ENCODE data around the gene GJB6.

GJB6 gene

DNA sequence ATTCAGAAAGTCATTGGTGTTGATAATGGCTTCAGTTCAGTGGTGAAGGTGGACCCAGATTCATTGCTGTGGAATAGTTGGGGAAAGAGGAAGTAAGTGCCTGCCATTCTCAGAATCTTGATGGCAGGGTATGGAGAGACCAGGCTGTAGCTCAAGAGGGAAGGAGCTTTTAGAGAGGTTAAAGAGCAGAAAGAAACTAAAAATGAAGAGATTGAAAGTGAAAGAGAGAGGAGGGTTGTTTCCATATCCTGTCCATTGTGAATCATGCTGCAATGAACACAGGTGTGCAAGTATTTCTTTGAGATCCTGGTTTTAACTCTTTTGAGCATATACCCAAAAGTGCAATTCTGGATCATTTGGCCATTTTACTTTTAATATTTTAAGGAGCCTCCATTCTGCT lies 12.5 kb downstream of the GJB6 start:
- TF ChIP-seq, protein P1, sequence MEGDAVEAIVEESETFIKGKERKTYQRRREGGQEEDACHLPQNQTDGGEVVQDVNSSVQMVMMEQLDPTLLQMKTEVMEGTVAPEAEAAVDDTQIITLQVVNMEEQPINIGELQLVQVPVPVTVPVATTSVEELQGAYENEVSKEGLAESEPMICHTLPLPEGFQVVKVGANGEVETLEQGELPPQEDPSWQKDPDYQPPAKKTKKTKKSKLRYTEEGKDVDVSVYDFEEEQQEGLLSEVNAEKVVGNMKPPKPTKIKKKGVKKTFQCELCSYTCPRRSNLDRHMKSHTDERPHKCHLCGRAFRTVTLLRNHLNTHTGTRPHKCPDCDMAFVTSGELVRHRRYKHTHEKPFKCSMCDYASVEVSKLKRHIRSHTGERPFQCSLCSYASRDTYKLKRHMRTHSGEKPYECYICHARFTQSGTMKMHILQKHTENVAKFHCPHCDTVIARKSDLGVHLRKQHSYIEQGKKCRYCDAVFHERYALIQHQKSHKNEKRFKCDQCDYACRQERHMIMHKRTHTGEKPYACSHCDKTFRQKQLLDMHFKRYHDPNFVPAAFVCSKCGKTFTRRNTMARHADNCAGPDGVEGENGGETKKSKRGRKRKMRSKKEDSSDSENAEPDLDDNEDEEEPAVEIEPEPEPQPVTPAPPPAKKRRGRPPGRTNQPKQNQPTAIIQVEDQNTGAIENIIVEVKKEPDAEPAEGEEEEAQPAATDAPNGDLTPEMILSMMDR (IDR thresholded peaks at IDR 0.05; ENCODE audit: low read depth, low read length): no peak
- Histone ChIP-seq H3K4me3 (ENCODE audit: low read depth, low read length) (no peak overlapping the region), H3K36me3 (no peaks in the 10 kb centered on the region), H3K27me3 (peaks cover 71% of the 10 kb centered on the region), H3K4me1 (no peaks in the 10 kb centered on the region), H3K9me3 (no peaks in the 10 kb centered on the region)
- DNase-seq: no peak

DNA sequence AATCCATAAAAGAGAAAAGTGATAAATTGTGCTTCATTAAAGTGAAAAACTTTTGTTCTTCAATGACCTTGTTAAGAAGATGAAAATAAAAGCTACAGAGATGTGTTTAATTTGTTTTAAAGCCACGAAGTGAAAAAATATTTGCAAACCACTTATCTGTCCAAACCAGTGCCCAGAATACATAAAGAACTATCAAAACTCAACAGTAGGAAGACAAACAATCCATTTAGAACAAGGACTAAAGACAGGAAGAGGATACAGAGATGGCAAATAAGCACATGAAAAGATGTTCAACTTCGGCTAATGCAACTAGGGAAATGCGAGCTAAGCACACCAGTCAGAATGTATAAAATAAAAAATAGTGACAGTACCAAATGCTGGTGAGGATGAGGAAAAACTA lies 15.0 kb downstream of the GJB6 start:
- TF ChIP-seq, protein P1 (IDR thresholded peaks at IDR 0.05; ENCODE audit: low read depth, low read length): no peak
- H3K27me3 ChIP-seq: peaks cover 72% of the 10 kb centered on the region
- no peaks in the 10 kb centered on the region for H3K36me3 ChIP-seq
- no peaks in the 10 kb centered on the region for H3K4me1 ChIP-seq
- no peak for DNase-seq
- no peaks in the 10 kb centered on the region for H3K9me3 ChIP-seq
- H3K4me3 ChIP-seq (ENCODE audit: low read depth, low read length): no peak overlapping the region

DNA sequence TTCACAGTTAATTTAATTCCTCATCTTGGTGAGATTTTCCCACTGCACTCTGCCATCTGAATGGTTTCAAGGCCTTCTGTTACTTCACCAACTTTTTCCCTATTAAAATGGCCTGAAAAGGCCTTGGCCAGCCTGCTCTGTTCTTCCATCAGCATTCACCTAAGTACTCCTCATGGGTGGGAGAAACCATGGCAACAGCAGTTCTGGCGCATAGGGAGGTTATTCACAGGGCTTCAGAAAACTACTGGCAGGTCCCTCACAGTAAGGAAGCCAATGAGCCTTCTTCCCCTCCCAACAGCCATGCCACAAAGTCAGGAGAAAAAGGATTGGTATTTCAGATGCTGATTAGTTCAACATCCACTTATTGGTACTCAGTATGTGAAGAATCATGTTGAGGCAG lies 22.2 kb downstream of the GJB6 start:
- H3K36me3 ChIP-seq: no peaks in the 10 kb centered on the region
- H3K4me3 ChIP-seq (ENCODE audit: low read depth, low read length): no peak overlapping the region
- H3K27me3 ChIP-seq: peaks cover 63% of the 10 kb centered on the region
- no peak for DNase-seq
- H3K4me1 ChIP-seq: no peaks in the 10 kb centered on the region
- TF ChIP-seq, protein P1 (IDR thresholded peaks at IDR 0.05; ENCODE audit: low read depth, low read length): no peak
- H3K9me3 ChIP-seq: no peaks in the 10 kb centered on the region; the same call in 1 of the 2 replicates

DNA sequence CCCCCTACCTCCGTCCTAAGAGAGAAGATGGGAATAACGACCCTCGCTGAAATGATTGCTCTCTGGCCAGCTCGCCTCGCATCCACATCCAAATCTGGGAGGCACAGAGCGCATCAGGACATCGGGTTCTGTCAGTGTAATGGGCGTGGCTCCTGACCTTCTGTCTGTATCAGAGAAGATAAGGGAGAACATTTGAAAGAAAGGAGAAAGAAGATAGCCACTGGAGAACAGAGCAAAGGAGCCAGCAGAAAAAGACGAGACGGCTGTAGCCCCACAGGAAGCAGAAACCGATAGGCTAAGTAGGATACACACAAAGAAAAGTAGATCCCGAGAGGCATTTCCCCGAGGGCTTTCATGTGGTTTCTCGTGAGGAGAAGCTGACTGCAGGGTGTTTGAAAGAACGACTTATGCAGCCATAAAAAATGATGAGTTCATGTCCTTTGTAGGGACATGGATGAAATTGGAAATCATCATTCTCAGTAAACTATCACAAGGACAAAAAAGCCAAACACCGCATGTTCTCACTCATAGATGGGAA lies 25.4 kb downstream of the GJB6 start:
- Histone ChIP-seq H3K4me1 (no peaks in the 10 kb centered on the region), H3K36me3 (no peaks in the 10 kb centered on the region), H3K27me3 (peaks cover 69% of the 10 kb centered on the region), H3K9me3 (no peaks in the 10 kb centered on the region; the same call in 1 of the 2 replicates), H3K4me3 (ENCODE audit: low read depth, low read length) (no peak overlapping the region)
- DNase-seq: no peak
- TF ChIP-seq, protein P1 (IDR thresholded peaks at IDR 0.05; ENCODE audit: low read depth, low read length): no peak

DNA sequence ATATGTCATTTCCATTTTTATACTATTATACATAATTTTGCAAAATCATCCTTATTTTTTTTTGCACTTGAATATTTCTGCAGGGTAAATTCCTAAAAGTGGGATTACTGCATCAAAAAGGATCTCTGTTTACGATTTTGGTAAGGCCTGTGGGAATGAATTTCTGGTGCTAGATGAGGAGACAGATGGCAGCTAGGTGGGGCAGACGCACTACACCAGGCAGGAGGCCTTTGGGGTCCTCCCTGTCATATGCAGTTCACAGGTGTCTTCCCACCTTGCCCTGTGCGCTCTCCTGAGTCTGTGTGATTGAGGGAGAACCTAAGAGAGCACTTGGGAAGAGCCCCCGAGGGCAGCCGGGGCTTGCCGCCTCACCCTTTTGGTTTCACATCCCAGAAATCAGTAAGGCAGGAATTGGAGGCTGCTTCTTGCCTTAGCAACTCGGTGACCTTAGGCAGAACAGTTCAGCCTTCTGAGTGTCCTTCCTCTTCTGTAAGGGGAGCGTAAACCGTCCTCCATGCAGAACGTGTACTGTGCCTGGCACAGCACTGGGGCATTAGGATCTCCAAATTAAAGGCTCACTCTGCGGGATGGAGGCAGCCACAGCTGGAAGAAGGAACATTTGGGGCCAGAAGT lies 25.9 kb downstream of the GJB6 start:
- H3K9me3 ChIP-seq: no peaks in the 10 kb centered on the region; the same call in none of the 2 replicates
- H3K4me3 ChIP-seq (ENCODE audit: low read depth, low read length): no peak overlapping the region
- H3K27me3 ChIP-seq: peaks cover 69% of the 10 kb centered on the region
- no peak for DNase-seq
- no peaks in the 10 kb centered on the region for H3K36me3 ChIP-seq
- H3K4me1 ChIP-seq: no peaks in the 10 kb centered on the region
- TF ChIP-seq, protein P1 (IDR thresholded peaks at IDR 0.05; ENCODE audit: low read depth, low read length): no peak

DNA sequence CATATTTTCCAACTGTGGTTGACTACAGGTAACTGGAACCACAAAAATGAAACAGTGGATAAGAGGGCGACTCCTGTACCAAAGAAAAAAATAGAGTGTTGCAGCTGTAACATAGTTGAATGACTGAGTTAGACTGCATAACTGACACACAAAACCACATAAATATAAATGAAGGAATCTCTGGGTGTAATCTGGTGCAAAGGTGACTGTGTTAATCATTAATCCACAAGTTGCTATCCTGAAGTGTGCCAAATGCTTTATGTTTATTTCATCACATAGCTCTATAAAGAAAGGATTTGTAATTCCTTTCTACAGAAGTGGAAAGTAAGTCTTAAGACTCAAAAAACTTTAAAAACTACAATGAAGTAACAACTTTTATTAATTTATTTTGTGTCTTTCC lies 33.3 kb downstream of the GJB6 start:
- H3K27me3 ChIP-seq: peaks cover 88% of the 10 kb centered on the region
- no peaks in the 10 kb centered on the region; the same call in 1 of the 2 replicates for H3K9me3 ChIP-seq
- no peak for DNase-seq
- H3K4me1 ChIP-seq: no peaks in the 10 kb centered on the region
- no peak overlapping the region for H3K4me3 ChIP-seq (ENCODE audit: low read depth, low read length)
- no peaks in the 10 kb centered on the region for H3K36me3 ChIP-seq
- TF ChIP-seq, protein P1 (IDR thresholded peaks at IDR 0.05; ENCODE audit: low read depth, low read length): no peak

Measured in BE2C (cell line).